Nephron (organoid): Measurements from ENCODE around the gene DIP2C.

Experiments used
- H3K27ac Mint-ChIP-seq, 3 experiments: 2 replicates each; pipeline ENCODE4 v1.8.0; 2020; ENCODE audit warnings: mixed read lengths in 3 of 3, mild to moderate bottlenecking in 2 of 3, moderate library complexity in 1 of 3
- H3K27me3 Mint-ChIP-seq: 2 replicates; pipeline ENCODE4 v1.8.0; 2021; ENCODE audit warnings: low read depth, mild to moderate bottlenecking, moderate library complexity, mixed read lengths
- H3K36me3 Mint-ChIP-seq: 2 replicates; pipeline ENCODE4 v1.8.0; 2020; ENCODE audit warnings: low read depth, mixed read lengths
- H3K4me1 Mint-ChIP-seq: 2 replicates; pipeline ENCODE4 v1.8.0; 2020; ENCODE audit warnings: mixed read lengths
- H3K4me3 Mint-ChIP-seq, 3 experiments: 2 replicates each; pipeline ENCODE4 v1.8.0; 2020; ENCODE audit warnings: mild to moderate bottlenecking in 3 of 3, mixed read lengths in 3 of 3, moderate library complexity in 2 of 3
- H3K9me3 Mint-ChIP-seq: 2 replicates; pipeline ENCODE4 v1.8.0; 2020; ENCODE audit warnings: mixed read lengths
- CTCF ChIP-seq, 3 experiments: fragments of 200-600 bp; sonication (generic); IDR thresholded peaks; one replicate each; pipeline ENCODE4 v1.5.0; 2021; ENCODE audit warnings: antibody characterized with exemption in 3 of 3; ENCODE audit not compliant: unreplicated experiment in 3 of 3

The DIP2C gene

DNA sequence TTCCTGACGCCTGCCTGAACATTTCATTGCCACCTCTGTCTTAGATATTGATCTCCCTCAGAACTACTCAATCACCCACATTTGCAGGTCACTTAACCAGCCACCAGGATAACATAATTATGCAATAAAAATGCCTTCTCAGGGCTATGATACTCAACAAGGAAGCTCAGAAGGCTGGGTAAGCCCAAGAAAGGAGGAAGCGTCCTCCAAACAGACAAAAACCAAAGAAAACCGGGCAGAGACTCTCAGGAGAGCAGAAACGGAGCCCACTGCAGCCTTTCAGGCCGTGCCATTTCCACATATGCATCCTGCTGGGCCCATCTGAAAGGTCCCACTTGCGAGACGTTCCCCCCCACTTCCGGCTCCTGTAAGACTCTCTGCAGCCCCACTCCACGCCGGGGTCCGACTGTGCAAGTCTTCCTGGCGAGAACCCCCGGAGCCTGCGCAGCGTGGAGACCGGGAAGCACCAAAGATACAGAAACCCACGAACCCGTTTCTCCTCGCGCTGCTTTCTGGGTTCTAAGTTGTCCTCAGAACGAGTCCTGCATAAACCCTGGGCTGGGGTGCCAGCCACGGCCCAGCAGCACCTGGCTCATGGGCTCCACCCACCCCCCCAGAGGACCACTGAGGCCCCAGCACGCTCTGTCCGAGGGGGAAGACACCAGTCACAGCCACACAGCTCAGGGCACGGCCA lies 83.7 kb downstream of the DIP2C start:
- no peaks in the 10 kb centered on the region for H3K36me3 Mint-ChIP-seq
- H3K27ac Mint-ChIP-seq: peak overlapping the region in 2 of 3 experiments; percentile 5 to 15
- peak overlapping the region in 1 of 3 experiments; percentile 9 for H3K4me3 Mint-ChIP-seq
- no peaks in the 10 kb centered on the region for H3K27me3 Mint-ChIP-seq
- TF ChIP-seq CTCF (IDR thresholded peaks at IDR 0.05; ENCODE audit: unreplicated experiment in 3 of 3): no peak
- H3K4me1 Mint-ChIP-seq: peaks cover 75% of the 10 kb centered on the region
- no peaks in the 10 kb centered on the region for H3K9me3 Mint-ChIP-seq

DNA sequence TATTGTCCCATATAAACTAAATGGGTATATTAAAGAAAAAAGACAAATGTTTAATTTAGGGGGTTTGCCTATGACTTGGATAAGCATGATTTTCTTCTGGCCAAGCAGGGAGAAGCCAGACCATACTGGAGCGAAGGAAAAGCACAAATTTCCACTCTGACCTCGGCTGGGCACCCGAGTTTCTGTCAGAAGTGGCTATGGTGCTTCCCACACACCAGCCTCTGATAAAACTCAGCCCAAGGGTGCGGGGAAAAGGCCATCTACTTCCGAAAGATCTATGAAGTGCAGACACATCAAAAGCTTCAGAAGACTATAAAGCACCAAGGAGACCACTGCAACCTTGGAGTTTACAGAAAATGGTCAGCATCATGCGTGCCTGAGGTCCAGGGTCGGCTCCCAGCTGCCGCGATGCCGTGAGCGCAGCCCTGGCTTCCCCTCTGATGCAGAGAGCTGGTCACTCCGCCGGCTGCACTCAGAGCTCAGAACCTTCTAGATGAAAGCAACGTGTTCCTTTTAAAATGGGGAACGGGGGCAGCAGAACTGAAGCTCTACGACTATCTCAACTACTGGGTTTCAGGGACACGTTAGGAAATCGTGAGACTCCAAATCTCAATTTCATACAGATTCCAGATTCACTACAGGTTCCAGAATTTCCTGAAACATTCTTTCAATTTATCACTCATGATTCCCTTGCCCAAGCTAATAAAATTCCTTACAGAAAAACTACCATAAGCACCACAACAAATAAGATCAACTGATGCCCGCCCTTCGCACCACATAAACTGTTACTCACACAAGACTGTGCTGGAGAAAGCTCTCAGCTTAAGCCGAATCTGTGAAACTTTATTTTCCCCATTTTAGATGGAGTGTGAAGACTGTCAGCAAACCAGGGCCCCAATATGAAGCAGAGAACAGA lies 84.5 kb downstream of the DIP2C start:
- H3K4me1 Mint-ChIP-seq: peaks cover 69% of the 10 kb centered on the region
- no peaks in the 10 kb centered on the region for H3K36me3 Mint-ChIP-seq
- peak overlapping the region in 1 of 3 experiments; percentile 9 for H3K4me3 Mint-ChIP-seq
- peak overlapping the region in 2 of 3 experiments; percentile 5 to 15 for H3K27ac Mint-ChIP-seq
- H3K27me3 Mint-ChIP-seq: no peaks in the 10 kb centered on the region
- H3K9me3 Mint-ChIP-seq: no peaks in the 10 kb centered on the region
- no peak for TF ChIP-seq CTCF (IDR thresholded peaks at IDR 0.05; ENCODE audit: unreplicated experiment in 3 of 3)

DNA sequence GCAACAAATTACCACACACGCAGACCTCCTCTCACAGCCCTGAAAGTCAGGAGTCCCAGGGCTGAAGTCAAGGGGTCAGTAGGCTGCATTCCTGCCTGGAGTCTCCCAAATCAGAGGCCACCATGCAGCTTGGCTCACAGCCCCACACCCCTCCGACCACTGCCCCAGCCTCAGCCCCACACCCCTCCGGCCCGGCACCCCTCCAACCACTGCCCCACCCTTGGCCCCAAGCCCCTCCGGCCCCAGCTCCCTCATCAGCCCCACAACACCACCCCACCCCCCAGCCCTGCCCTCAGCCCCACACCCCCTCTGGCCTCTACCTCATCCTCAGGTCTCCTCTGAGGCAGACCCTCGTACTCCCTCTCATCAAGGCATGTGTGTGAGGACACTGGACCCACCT lies 85.7 kb downstream of the DIP2C start:
- peaks cover 64% of the 10 kb centered on the region for H3K4me1 Mint-ChIP-seq
- H3K27me3 Mint-ChIP-seq: peaks cover 3% of the 10 kb centered on the region
- TF ChIP-seq CTCF (IDR thresholded peaks at IDR 0.05; ENCODE audit: unreplicated experiment in 3 of 3): no peak
- no peaks in the 10 kb centered on the region for H3K36me3 Mint-ChIP-seq
- no peaks in the 10 kb centered on the region for H3K9me3 Mint-ChIP-seq
- H3K4me3 Mint-ChIP-seq: no peak overlapping the region
- H3K27ac Mint-ChIP-seq: peak overlapping the region in 1 of 3 experiments; percentile 9

DNA sequence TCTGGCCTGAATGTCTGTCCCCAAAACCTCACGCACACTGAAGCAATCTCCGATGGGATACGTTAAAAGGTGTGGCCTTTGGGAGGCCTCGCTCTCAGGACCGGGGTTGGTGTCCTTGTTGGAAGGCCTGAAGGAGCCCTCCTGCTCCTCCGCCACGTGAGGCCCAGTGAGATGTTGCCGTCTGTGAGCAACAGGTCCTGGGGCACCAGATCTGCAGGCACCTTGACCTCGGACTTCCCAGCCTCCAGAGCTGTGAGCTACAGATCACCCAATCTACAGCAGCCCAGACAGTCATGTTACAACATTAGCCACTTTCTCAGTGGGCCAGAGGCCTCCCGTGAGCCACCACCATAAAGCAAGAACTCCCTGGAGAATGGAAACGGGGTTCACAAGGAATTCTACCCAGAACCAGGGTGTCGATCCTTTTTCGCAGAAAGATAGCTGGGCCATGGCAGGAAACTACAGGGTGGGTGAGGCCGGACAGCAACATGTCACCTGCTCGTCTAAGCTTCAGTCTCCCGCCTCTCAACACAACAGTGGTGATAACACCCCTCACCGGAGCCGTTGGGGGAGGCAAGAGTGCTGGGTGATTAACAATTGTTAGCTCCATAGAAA lies 87.0 kb downstream of the DIP2C start:
- no peak for TF ChIP-seq CTCF (IDR thresholded peaks at IDR 0.05; ENCODE audit: unreplicated experiment in 3 of 3)
- no peak overlapping the region for H3K27ac Mint-ChIP-seq
- no peaks in the 10 kb centered on the region for H3K36me3 Mint-ChIP-seq
- peaks cover 4% of the 10 kb centered on the region for H3K27me3 Mint-ChIP-seq
- H3K4me1 Mint-ChIP-seq: peaks cover 65% of the 10 kb centered on the region
- no peaks in the 10 kb centered on the region for H3K9me3 Mint-ChIP-seq
- no peak overlapping the region for H3K4me3 Mint-ChIP-seq

DNA sequence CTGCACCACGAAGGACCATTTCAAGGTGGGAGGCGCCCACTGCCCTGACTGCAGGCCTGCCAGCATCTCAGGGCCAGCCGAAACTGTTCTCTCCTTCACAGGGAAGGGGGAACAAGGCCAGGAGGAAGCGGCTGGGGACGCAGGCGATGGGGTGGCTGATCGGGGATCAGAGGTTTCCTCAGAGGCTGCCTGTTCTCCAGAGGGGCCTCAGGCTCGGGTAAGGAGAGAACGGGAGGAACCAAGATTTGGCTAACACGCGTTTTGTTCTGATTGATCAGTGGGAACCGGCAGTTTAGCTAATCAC lies 87.9 kb downstream of the DIP2C start:
- Mint-ChIP-seq H3K36me3 (no peaks in the 10 kb centered on the region), H3K4me3 (no peak overlapping the region), H3K27me3 (peaks cover 4% of the 10 kb centered on the region), H3K4me1 (peaks cover 56% of the 10 kb centered on the region), H3K27ac (no peak overlapping the region), H3K9me3 (no peaks in the 10 kb centered on the region)
- no peak for TF ChIP-seq CTCF (IDR thresholded peaks at IDR 0.05; ENCODE audit: unreplicated experiment in 3 of 3)
